ENCODE data around the gene VRK2. TPM values are rescaled to one million over a fixed set of nuclear protein-coding genes. Genes with fewer than 3 reads are reported as not detected.
"Not testable (repeated sequence)": the region's sequence is repeated elsewhere in the genome, so short reads cannot be mapped to it uniquely, and the experiment has no call there.

Gene VRK2
- total RNA-seq, 1 donor from 2014 or later, result 18.6 TPM

DNA sequence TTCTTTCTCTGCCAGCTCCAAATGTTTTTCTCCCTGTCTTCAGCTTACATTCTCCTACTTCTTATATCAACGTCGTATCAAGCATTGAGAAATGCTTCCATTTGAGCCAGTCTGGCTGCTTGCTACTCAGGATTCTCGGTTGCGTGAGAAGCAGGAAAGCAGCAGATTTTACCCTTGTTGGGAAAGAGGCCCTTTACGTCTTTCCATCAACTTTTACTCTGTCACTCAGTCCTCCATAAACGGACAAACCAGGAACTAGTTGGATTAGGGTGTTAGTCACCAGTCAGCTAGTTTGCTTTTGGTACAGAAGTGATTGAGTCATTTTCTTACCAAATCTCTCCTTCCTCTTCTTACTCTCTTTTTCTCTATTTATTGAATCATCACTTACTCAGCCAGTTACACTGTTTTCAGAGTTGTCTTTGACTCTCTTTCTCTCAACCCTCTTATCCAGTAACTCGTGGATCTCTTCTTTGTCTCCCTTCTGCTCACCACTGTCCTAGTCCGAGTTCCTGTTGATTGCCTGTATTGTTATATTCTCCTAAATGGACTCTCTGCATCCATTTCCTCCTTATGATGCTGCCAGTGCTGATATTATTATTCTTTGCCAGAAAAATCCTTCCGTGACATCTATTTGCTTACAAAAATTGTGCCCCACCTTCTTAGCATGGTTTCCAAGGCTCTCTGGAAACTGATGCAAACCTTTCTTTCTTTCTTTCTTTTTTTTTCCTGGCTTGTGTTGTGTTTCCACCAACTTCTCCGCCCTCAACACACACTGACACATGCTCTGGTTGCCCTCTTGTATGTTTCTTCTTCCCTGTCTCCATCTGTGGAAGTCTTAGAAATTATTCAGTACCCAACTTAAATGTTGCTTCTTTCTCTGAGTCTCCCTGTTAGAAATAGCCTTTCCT, 61.5 kb downstream of the VRK2 start:
- DNase-seq (ENCODE audit: low read depth), result peak; percentile 44

- no peak for DNase-seq (ENCODE audit: low read depth)
Observed at GRCh38 chr2:58109481-58109880, 62.9 kb downstream of the VRK2 start.

DNA sequence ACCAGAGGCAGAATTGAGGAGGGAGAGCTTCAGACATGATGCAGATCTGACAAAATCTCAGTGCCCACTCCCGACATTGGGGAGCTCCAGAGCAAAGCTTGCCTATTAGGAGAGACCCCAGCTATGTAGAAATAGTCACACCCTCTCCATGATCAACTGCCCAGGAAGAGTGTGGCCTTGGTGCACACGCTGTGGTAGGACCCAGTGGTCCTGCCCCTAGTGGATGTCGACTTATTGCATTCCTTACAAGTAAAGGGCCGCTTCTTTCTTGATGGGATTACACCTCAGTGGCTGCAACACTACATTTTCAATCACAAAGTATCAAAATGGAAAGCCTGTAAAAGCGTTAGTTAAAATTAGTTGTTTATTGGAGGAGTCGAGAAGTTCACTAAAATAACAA, 64.2 kb downstream of the VRK2 start:
- DNase-seq (ENCODE audit: low read depth), result no peak

DNA sequence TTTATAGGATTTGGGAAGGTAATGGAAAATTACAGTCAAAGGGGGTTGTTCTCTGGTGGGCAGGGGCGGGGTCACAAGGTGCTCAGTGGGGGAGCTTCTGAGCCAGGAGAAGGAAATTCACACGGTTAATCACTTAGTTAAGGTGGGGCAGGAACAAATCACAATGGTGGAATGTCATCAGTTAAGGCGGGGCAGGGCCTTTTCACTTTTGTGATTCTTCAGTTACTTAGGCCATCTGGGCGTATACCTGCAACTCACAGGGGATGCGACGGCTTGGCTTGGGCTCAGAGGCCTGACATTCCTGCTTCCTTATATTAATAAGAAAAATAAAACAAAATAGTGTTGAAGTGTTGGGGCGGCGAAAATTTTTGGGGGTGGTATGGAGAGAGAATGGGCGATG, 67.0 kb downstream of the VRK2 start:
- not testable (repeated sequence) for DNase-seq (ENCODE audit: low read depth)

GRCh38 chr2:58120626-58121229, 74.1 kb downstream of the VRK2 start:
- no peak for DNase-seq (ENCODE audit: low read depth)

GRCh38 chr2:58122040-58122439, 75.4 kb downstream of the VRK2 start:
- DNase-seq (ENCODE audit: low read depth), result no peak

DNA sequence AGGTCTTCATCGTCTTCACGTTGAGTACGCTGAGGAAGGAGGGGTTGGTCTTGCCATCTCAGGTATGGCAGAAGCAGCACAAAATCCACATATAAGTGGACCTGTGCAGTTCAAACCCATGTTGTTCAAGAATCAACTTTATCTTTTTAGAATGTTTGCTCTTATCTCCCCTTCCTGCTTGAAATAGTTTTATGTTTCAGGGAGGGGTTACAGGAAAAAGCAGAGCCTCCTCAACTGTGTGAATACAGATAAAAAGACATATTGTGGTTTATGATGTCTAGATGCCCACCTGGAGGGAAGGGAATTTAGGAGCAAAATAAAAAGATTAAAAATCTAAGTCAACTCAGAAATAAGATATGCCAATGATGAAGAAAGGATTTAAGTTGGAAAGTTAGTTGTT, 75.9 kb downstream of the VRK2 start:
- no peak for DNase-seq (ENCODE audit: low read depth)

DNA sequence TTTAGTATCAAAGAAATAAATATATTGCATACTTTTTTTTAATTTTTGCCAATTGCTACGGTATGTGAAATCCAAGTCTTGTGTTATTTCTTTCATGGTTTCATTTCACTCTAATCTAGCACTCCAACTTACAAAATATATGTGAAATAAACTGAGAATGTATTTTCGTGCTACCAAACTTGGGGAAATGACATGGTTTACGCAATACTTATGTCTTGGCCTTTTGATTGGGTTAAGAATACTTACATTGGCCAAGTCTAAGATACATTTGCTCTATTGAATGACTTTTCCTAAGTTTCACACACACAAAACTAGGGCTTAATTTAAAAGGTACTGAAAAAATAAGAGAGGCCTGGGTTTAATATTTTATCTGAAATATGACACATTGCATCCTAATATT, 80.5 kb downstream of the VRK2 start:
- DNase-seq (ENCODE audit: low read depth), result no peak

DNA sequence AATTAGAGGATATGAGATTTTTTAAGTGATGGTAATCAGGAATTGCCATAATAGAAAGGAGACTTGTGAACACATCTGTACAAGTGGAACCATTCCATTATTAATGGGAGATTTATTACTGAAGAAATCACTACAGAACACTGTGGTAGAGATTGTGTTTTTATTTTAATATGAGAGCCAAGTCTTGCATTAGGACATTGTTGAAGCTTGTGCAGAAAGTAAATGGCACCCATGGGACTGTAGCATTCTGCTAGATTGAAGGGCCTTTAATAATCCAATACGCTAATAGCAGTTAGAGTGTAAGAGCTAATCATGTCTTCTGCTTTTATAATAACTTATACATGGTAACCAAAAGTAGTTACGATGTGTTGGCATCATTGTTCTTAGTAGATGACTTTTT, 83.6 kb downstream of the VRK2 start:
- DNase-seq (ENCODE audit: low read depth), result no peak

DNA sequence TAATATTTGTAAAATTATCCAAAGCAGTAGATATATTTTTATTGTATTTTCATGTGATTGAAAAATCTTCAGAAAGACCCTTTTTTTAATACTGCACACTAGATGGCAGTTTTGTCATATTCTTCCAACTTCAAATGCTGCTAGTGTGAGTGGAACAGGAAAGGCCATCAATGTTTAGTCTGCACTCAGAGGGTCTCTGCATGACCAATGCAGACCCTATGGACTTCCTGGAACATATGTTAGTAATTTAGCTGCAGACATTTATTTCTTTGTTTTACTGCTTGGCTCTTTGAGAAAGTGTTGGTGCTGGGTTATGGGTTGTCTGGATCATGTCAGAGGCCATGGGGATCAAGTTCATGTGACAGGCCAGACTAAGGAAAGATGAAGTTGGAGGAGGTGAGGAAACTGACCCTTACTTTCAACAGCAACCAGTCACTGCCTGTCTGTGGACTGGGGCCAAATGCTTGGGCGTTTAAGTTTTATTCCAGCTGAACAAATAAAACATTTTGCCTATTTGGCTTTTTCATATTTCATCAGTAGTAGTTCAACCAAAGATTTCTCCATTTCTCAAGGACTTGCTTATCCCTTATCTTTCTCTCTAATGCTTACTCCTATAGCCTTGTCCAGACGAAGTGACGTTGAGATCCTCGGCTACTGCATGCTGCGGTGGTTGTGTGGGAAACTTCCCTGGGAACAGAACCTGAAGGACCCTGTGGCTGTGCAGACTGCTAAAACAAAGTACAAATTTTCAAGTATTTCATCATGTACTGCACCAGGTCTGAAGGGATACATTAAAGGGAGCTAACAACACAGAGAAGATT, 84.8 kb downstream of the VRK2 start:
- peak; percentile 24 for DNase-seq (ENCODE audit: low read depth)

DNA sequence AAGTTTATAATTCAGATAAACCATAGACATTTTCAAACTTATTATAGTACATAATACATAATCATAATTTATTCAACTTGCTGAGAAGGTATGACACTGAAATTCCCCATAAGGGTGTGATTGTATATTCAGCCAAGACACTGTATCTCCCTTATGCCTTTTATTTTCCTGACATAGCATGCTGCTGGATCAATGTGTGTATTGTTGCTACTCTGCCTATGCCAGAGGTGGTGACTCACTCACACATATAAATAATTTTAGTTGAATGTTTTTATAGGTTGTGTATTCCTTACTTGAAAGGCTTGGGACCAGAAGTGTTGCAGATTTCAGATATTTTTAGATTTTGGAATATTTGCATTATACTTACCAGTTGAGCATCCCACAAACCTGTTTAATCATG, 86.8 kb downstream of the VRK2 start:
- no peak for DNase-seq (ENCODE audit: low read depth)

GRCh38 chr2:58135861-58136260, 89.3 kb downstream of the VRK2 start:
- DNase-seq (ENCODE audit: low read depth), result peak; percentile 6

DNA sequence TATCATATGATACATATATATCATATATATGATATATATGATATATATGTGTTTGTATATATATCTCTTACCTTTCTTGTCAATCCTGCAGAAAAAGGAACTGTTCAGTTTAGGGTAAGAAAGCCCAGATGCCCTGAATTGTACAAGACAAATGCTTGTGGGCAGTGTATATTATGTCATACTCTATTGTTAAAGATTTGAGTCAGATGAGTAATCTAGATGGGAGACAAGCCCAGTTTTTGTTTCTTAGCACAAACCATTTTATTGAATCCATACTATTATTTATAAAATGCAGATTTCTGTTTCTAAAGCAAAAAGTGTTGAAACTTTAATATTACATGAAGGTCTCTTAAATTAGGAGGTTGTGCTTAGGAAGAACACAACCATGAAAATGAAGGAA, 90.6 kb downstream of the VRK2 start:
- peak; percentile 76 for DNase-seq (ENCODE audit: low read depth)

GRCh38 chr2:58137856-58138255, 91.2 kb downstream of the VRK2 start:
- DNase-seq (ENCODE audit: low read depth), result peak; percentile 91

GRCh38 chr2:58138396-58139030, 91.9 kb downstream of the VRK2 start:
- DNase-seq (ENCODE audit: low read depth), result no peak

GRCh38 chr2:58140508-58141072, 94.0 kb downstream of the VRK2 start:
- no peak for DNase-seq (ENCODE audit: low read depth)

GRCh38 chr2:58145769-58146168, 99.2 kb downstream of the VRK2 start:
- DNase-seq (ENCODE audit: low read depth), result not testable (repeated sequence)

DNA sequence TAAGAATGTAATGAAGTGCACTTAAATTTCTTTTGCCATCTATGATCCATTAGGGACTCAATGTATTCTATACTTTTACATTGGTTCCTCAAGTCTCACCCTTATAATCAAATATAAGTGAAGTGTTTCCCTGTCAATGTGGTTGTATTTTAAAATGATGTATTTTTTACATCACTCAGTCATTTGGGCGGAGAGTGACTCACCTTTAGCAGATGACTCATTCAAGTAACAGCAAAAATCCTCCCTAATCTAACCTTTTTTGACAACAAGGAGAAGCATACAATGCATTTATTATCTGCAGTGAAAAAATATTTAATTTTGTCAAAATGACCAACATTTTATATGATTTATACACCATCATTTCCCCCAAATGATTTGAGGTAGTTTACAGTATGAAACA, 100.1 kb downstream of the VRK2 start:
- DNase-seq (ENCODE audit: low read depth), result no peak

- DNase-seq (ENCODE audit: low read depth), result no peak
Observed at GRCh38 chr2:58155160-58155778, 108.7 kb downstream of the VRK2 start.

GRCh38 chr2:58156780-58157179, 110.2 kb downstream of the VRK2 start:
- DNase-seq (ENCODE audit: low read depth), result peak; percentile 9

- DNase-seq (ENCODE audit: low read depth), result no peak
Observed at GRCh38 chr2:58157754-58158153, 111.1 kb downstream of the VRK2 start.
